Stimulated activated naive B cell treated with anti-CD40 and anti-IgM and Interleukin-4, amounts not matched to agents 10 μg/mL and 1 μg/mL and 100 μg/mL, for 72 hours (primary cell): ENCODE data around the gene FBRSL1.

Experiments used
- ATAC-seq, 2 donors: fragments of 150-1000 bp; cut with Tn5 transposase; replicated peaks; 2 replicates each; pipeline ENCODE4 v1.10.0; 2021; ENCODE audit warnings: moderate library complexity in 1 of 2
- DNase-seq: peaks from one replicate; pipeline ENCODE4 v3.0.0; 2021
- H3K27ac Mint-ChIP-seq: one replicate; pipeline ENCODE4 v1.8.0; 2022; ENCODE audit warnings: mild to moderate bottlenecking, mixed read lengths
- H3K27me3 Mint-ChIP-seq, 2 donors: one replicate each; pipeline ENCODE4 v1.8.0; 2022; ENCODE audit warnings: mixed read lengths in 2 of 2
- H3K36me3 Mint-ChIP-seq, 2 donors: one replicate each; pipeline ENCODE4 v1.8.0; 2022; ENCODE audit warnings: mixed read lengths in 2 of 2, mild to moderate bottlenecking in 1 of 2
- H3K4me1 Mint-ChIP-seq, 2 donors: one replicate each; pipeline ENCODE4 v1.8.0; 2022; ENCODE audit warnings: mixed read lengths in 2 of 2, mild to moderate bottlenecking in 1 of 2
- H3K4me3 Mint-ChIP-seq, 2 donors: one replicate each; pipeline ENCODE4 v1.8.0; 2022; ENCODE audit warnings: mild to moderate bottlenecking in 2 of 2, mixed read lengths in 2 of 2, moderate library complexity in 1 of 2
- H3K9me3 Mint-ChIP-seq, 2 donors: one replicate each; pipeline ENCODE4 v1.8.0; 2022; ENCODE audit warnings: mixed read lengths in 2 of 2, mild to moderate bottlenecking in 1 of 2

Gene FBRSL1

GRCh38 chr12:132547205-132547740 is 57.3 kb downstream of the FBRSL1 start:
- no peak overlapping the region for H3K27ac Mint-ChIP-seq
- no peak for ATAC-seq
- peaks cover 0 to 4% of the 10 kb centered on the region in 2 donors for H3K4me1 Mint-ChIP-seq
- H3K36me3 Mint-ChIP-seq: peaks cover 15 to 18% of the 10 kb centered on the region in 2 donors
- H3K27me3 Mint-ChIP-seq: no peaks in the 10 kb centered on the region
- no peaks in the 10 kb centered on the region for H3K9me3 Mint-ChIP-seq
- no peak overlapping the region for H3K4me3 Mint-ChIP-seq
- DNase-seq: no peak

GRCh38 chr12:132548430-132549058 is 58.6 kb downstream of the FBRSL1 start:
- Mint-ChIP-seq H3K4me3 (no peak overlapping the region), H3K4me1 (peaks cover 0 to 4% of the 10 kb centered on the region in 2 donors), H3K36me3 (peaks cover 19 to 21% of the 10 kb centered on the region in 2 donors), H3K27me3 (no peaks in the 10 kb centered on the region), H3K9me3 (no peaks in the 10 kb centered on the region), H3K27ac (no peak overlapping the region)
- DNase-seq (no peak), ATAC-seq (no peak)

GRCh38 chr12:132549059-132549458 is 59.1 kb downstream of the FBRSL1 start:
- H3K27ac Mint-ChIP-seq: no peak overlapping the region
- H3K36me3 Mint-ChIP-seq: peaks cover 22 to 23% of the 10 kb centered on the region in 2 donors
- no peaks in the 10 kb centered on the region for H3K9me3 Mint-ChIP-seq
- H3K4me1 Mint-ChIP-seq: peaks cover 0 to 4% of the 10 kb centered on the region in 2 donors
- H3K27me3 Mint-ChIP-seq: no peaks in the 10 kb centered on the region
- DNase-seq (no peak), ATAC-seq (no peak)
- no peak overlapping the region for H3K4me3 Mint-ChIP-seq

GRCh38 chr12:132550014-132550802 is 60.3 kb downstream of the FBRSL1 start:
- Mint-ChIP-seq H3K9me3 (no peaks in the 10 kb centered on the region), H3K4me1 (no peaks in the 10 kb centered on the region), H3K27me3 (no peaks in the 10 kb centered on the region), H3K27ac (no peak overlapping the region), H3K4me3 (no peak overlapping the region), H3K36me3 (peaks cover 22% of the 10 kb centered on the region in 2 donors)
- no peak for DNase-seq
- ATAC-seq: no peak

- peaks cover 25 to 30% of the 10 kb centered on the region in 2 donors for H3K36me3 Mint-ChIP-seq
- no peaks in the 10 kb centered on the region for H3K27me3 Mint-ChIP-seq
- no peaks in the 10 kb centered on the region for H3K4me1 Mint-ChIP-seq
- H3K27ac Mint-ChIP-seq: no peak overlapping the region
- H3K9me3 Mint-ChIP-seq: no peaks in the 10 kb centered on the region
- no peak for ATAC-seq
- no peak overlapping the region for H3K4me3 Mint-ChIP-seq
- DNase-seq: no peak
Observed at GRCh38 chr12:132550830-132551640, 61.1 kb downstream of the FBRSL1 start.

- H3K27me3 Mint-ChIP-seq: no peaks in the 10 kb centered on the region
- ATAC-seq (no peak), DNase-seq (no peak)
- peaks cover 0 to 2% of the 10 kb centered on the region in 2 donors for H3K4me1 Mint-ChIP-seq
- no peaks in the 10 kb centered on the region for H3K9me3 Mint-ChIP-seq
- no peak overlapping the region for H3K4me3 Mint-ChIP-seq
- H3K36me3 Mint-ChIP-seq: peaks cover 26 to 32% of the 10 kb centered on the region in 2 donors
- H3K27ac Mint-ChIP-seq: no peak overlapping the region
Observed at GRCh38 chr12:132551641-132552031, 61.7 kb downstream of the FBRSL1 start.

GRCh38 chr12:132554845-132555630 is 65.1 kb downstream of the FBRSL1 start:
- DNase-seq (no peak), ATAC-seq (no peak)
- Mint-ChIP-seq H3K4me3 (no peak overlapping the region), H3K27me3 (no peaks in the 10 kb centered on the region), H3K36me3 (peaks cover 24 to 29% of the 10 kb centered on the region in 2 donors), H3K9me3 (no peaks in the 10 kb centered on the region), H3K27ac (peak overlapping the region; percentile 47), H3K4me1 (peaks cover 12 to 30% of the 10 kb centered on the region in 2 donors)

GRCh38 chr12:132555686-132556085 is 65.7 kb downstream of the FBRSL1 start:
- no peak for DNase-seq
- Mint-ChIP-seq H3K4me1 (peaks cover 12 to 33% of the 10 kb centered on the region in 2 donors), H3K27me3 (no peaks in the 10 kb centered on the region), H3K4me3 (no peak overlapping the region), H3K9me3 (no peaks in the 10 kb centered on the region), H3K27ac (peak overlapping the region; percentile 84), H3K36me3 (peaks cover 21 to 25% of the 10 kb centered on the region in 2 donors)
- no peak for ATAC-seq

- Mint-ChIP-seq H3K36me3 (peaks cover 18 to 25% of the 10 kb centered on the region in 2 donors), H3K27ac (no peak overlapping the region), H3K4me3 (no peak overlapping the region), H3K9me3 (no peaks in the 10 kb centered on the region), H3K27me3 (no peaks in the 10 kb centered on the region), H3K4me1 (peaks cover 13 to 38% of the 10 kb centered on the region in 2 donors)
- DNase-seq (no peak), ATAC-seq (no peak)
Observed at GRCh38 chr12:132556216-132556615, 66.3 kb downstream of the FBRSL1 start.

GRCh38 chr12:132556801-132557200 is 66.8 kb downstream of the FBRSL1 start:
- Mint-ChIP-seq H3K27me3 (no peaks in the 10 kb centered on the region), H3K4me3 (no peak overlapping the region), H3K36me3 (peaks cover 18 to 25% of the 10 kb centered on the region in 2 donors), H3K4me1 (peaks cover 13 to 44% of the 10 kb centered on the region in 2 donors), H3K27ac (no peak overlapping the region), H3K9me3 (no peaks in the 10 kb centered on the region)
- DNase-seq (no peak), ATAC-seq (no peak)

- Mint-ChIP-seq H3K9me3 (no peaks in the 10 kb centered on the region), H3K36me3 (peaks cover 14 to 21% of the 10 kb centered on the region in 2 donors), H3K4me1 (peaks cover 15 to 47% of the 10 kb centered on the region in 2 donors), H3K4me3 (no peak overlapping the region), H3K27me3 (no peaks in the 10 kb centered on the region), H3K27ac (no peak overlapping the region)
- ATAC-seq: no peak
- no peak for DNase-seq
Observed at GRCh38 chr12:132557291-132558015, 67.5 kb downstream of the FBRSL1 start.

GRCh38 chr12:132558042-132558856 is 68.3 kb downstream of the FBRSL1 start:
- H3K9me3 Mint-ChIP-seq: no peaks in the 10 kb centered on the region
- H3K27ac Mint-ChIP-seq: peak overlapping the region; percentile 65
- no peak for ATAC-seq
- peaks cover 17 to 47% of the 10 kb centered on the region in 2 donors for H3K4me1 Mint-ChIP-seq
- H3K27me3 Mint-ChIP-seq: no peaks in the 10 kb centered on the region
- peaks cover 12 to 19% of the 10 kb centered on the region in 2 donors for H3K36me3 Mint-ChIP-seq
- no peak for DNase-seq
- peak overlapping the region in 1 of 2 donors; percentile 50 for H3K4me3 Mint-ChIP-seq
